Brain microvascular endothelial cell (primary cell): ENCODE measurements around the gene UNC5B.

Experiments used
- DNase-seq: peaks from one replicate; pipeline ENCODE4 v3.0.0-alpha.2; 2020
- H3K27ac ChIP-seq: fragments of 250-450 bp; sonication (Bioruptor Pico); 2 replicates; pipeline ENCODE4 v1.5.1; 2020; ENCODE audit warnings: mild to moderate bottlenecking, moderate library complexity
- H3K27me3 ChIP-seq: fragments of 250-450 bp; sonication (Bioruptor Pico); replicated peaks from 2 replicates; pipeline ENCODE4 v1.5.1; 2020; ENCODE audit warnings: mild to moderate bottlenecking
- H3K36me3 ChIP-seq: fragments of 250-450 bp; sonication (Bioruptor Pico); replicated peaks from 2 replicates; pipeline ENCODE4 v1.5.1; 2020; ENCODE audit warnings: mild to moderate bottlenecking
- H3K4me3 ChIP-seq: 2 replicates; pipeline ENCODE4 v1.5.1; 2011; ENCODE audit warnings: low read depth, mild to moderate bottlenecking, control low read depth, low read length, moderate library complexity
- CTCF ChIP-seq: IDR thresholded peaks from 2 replicates; pipeline ENCODE4 v1.5.1; 2011; ENCODE audit warnings: low read depth, mild to moderate bottlenecking, moderate library complexity, low read length, control low read depth, inconsistent platforms; ENCODE audit errors: missing control alignments
- in situ Hi-C: cut with HindIII; loops from 2 replicates; pipeline ENCODE4 v1.10.0; 2017; ENCODE audit warnings: low sequenced_read_pairs, low pct_ligation_motif_present

UNC5B gene

GRCh38 chr10:71233482-71233892, 21.1 kb downstream of the UNC5B start:
- DNase-seq: no peak
- Histone ChIP-seq H3K36me3 (no peaks in the 10 kb centered on the region), H3K27me3 (no peaks in the 10 kb centered on the region), H3K4me3 (no peak overlapping the region), H3K27ac (no peak overlapping the region)
- no peak for TF ChIP-seq CTCF
- in situ Hi-C loops: no loop called here

GRCh38 chr10:71234004-71234894, 21.9 kb downstream of the UNC5B start:
- in situ Hi-C loops: no loop called here
- Histone ChIP-seq H3K36me3 (no peaks in the 10 kb centered on the region), H3K4me3 (no peak overlapping the region), H3K27ac (no peak overlapping the region), H3K27me3 (no peaks in the 10 kb centered on the region)
- no peak for TF ChIP-seq CTCF
- no peak for DNase-seq

DNA sequence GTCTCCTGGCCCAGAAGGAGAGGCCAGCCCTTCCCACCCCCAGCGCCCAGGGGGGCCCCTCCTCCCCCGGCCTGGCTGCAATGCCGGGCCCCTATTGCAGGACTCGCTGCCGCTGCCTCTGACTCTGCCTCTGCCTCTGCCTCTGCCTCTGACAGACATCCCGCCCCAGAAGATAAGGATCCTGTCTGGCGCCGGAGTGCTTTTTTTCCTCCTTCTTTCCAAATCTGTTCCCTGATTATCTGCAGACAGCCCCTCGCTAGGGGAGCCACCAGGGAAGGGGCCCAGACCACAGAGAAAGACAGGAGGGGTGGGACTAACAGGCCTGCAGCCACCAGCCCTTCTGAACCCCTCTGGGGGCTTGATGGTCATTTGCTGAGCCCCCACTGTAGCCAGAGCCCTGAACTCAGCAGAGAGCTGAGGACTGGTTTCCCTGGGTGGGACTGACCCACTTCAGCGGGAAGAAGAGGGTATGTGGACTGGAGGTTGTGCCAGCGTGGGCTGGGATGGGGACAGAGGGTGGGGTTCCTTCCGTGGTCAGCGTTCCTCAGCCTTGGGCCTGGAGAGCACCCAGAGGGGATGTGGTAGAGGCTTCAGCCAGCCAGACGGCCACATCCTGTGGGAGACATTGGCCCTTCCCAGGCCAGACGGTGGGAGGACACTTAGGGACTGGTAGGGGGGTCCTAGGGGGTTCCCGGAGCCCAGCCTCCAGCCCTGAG, 22.8 kb downstream of the UNC5B start:
- in situ Hi-C loops: no loop called here
- peak overlapping the region; percentile 21 for H3K27ac ChIP-seq
- DNase-seq: peak; percentile 59
- no peaks in the 10 kb centered on the region for H3K36me3 ChIP-seq
- no peaks in the 10 kb centered on the region for H3K27me3 ChIP-seq
- TF ChIP-seq CTCF: no peak
- H3K4me3 ChIP-seq: no peak overlapping the region

DNA sequence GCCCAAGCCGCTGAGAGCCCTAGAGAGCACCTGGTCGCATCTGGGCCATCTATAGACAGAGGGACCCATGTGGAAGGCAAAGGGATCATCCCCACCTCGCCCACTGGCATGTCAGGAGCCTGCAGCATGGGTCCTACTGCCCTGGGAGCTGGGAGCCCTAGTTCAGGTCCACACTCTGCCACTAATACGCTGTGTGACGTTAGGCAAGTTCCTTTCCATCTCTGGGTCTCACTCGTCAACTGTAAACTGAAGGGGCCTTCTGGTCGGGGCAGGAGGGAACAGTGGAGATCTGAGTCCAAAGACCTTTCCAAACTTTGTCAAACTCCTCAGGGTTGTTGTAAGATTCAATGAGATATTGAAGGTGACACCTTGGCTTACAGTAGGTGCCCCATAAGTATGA, 23.4 kb downstream of the UNC5B start:
- no peak overlapping the region for H3K27ac ChIP-seq
- in situ Hi-C loops: no loop called here
- no peak for DNase-seq
- no peak overlapping the region for H3K4me3 ChIP-seq
- no peaks in the 10 kb centered on the region for H3K36me3 ChIP-seq
- no peak for TF ChIP-seq CTCF
- no peaks in the 10 kb centered on the region for H3K27me3 ChIP-seq

- Histone ChIP-seq H3K27ac (no peak overlapping the region), H3K36me3 (no peaks in the 10 kb centered on the region), H3K27me3 (no peaks in the 10 kb centered on the region), H3K4me3 (no peak overlapping the region)
- DNase-seq: no peak
- in situ Hi-C loops: no loop called here
- no peak for TF ChIP-seq CTCF
Measured at GRCh38 chr10:71236286-71236685, 23.9 kb downstream of the UNC5B start.
